ENCODE results near the gene SERPINB6.

- TF ChIP-seq CTCF (IDR thresholded peaks at IDR 0.05), result no peak
- no peak for TF ChIP-seq POLR2AphosphoS5 (IDR thresholded peaks at IDR 0.05; ENCODE audit: insufficient read depth in 1 of 2, low read depth in 1 of 2)
- no peak for TF ChIP-seq POLR2A (IDR thresholded peaks at IDR 0.05)
Observed at GRCh38 chr6:2944405-2945152, 26.8 kb downstream of the SERPINB6 start.
